Measurements from ENCODE around the gene CYTH3.

The CYTH3 gene

GRCh38 chr7:6279937-6280336 lies 7.5 kb upstream of the CYTH3 start:
- no peak for DNase-seq (ENCODE audit: low spot score)

DNA sequence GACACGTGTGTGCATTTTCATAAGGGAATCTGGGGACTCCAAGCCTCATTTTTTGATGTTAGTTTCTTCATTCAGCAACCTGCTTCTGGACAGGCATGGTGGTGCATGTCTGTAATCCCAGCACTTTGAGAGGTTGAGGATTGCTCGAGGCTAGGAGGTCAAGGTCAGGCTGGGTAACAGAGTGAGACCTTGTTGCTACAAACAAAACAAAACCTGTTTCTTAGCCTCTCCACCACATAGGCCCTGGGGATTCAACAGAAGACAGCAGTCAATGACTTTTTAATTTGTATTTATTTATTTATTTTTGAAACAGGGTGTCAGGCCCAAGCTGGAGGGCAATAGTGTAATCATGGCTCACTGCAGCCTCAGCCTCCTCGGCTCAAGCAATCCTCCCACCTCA lies 6.9 kb upstream of the CYTH3 start:
- DNase-seq (ENCODE audit: low spot score): no peak

DNA sequence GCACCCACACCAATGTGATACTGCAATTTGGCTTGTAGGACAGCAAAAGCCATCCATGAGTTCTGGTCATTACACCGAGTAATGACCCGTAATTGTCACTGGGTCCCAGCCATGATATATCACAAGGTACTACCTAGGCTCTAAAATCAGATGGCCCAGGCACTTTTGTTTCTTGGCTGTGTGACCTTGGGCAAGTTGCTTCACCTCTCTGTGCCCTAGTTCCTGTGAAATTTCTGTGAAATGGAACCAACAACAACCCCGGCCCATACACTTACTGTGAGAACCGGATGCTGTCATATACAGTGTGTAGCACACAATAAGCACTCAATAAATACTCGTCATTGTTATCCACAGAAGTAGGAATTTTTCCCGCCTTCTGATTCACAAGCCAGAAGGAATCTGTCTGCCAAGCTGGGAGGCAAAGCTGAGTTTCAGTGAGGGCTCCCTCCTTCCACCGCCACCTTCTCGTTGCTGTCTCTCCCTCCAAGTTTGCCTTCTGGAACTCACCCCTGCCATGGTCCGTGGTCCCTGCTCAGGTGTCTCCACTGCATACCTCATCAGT lies 6.4 kb upstream of the CYTH3 start:
- no peak for DNase-seq (ENCODE audit: low spot score)

GRCh38 chr7:6277476-6277875 lies 5.1 kb upstream of the CYTH3 start:
- DNase-seq (ENCODE audit: low spot score): no peak

- DNase-seq (ENCODE audit: low spot score): no peak
Measured at GRCh38 chr7:6276911-6277408, 4.5 kb upstream of the CYTH3 start.

GRCh38 chr7:6274743-6275142 lies 2.3 kb upstream of the CYTH3 start:
- no peak for DNase-seq (ENCODE audit: low spot score)

GRCh38 chr7:6273917-6274630 lies 1.6 kb upstream of the CYTH3 start:
- DNase-seq (ENCODE audit: low spot score): no peak

DNA sequence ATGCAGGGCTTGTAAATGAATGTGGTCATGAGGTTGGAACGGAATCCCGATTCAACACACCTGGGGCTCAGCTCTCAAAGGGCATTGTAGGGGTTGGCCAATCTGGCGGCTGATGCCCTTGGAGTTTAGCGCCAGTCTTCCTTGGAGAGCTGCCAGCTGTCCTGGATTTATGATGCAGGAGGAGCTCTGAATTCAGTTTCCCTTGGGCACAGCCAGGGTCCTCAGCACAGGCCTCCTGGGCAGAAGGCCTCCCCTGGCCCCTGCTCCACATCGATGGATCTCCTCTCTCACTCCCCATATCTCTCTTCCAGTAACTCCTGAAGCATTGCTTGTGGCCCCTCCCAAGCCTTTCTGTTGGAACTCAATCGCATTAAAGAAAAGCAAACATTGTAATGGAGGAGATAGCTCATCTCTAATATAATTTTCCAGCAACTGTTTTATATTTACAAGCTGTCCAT lies 985 bp upstream of the CYTH3 start:
- DNase-seq (ENCODE audit: low spot score): no peak

GRCh38 chr7:6271694-6272440 lies 557 bp downstream of the CYTH3 start:
- peak; percentile 45 for DNase-seq (ENCODE audit: low spot score)

- DNase-seq (ENCODE audit: low spot score): peak; percentile 65
Measured at GRCh38 chr7:6271060-6271658, 1.3 kb downstream of the CYTH3 start.

GRCh38 chr7:6269527-6269926 lies 2.9 kb downstream of the CYTH3 start:
- no peak for DNase-seq (ENCODE audit: low spot score)

DNA sequence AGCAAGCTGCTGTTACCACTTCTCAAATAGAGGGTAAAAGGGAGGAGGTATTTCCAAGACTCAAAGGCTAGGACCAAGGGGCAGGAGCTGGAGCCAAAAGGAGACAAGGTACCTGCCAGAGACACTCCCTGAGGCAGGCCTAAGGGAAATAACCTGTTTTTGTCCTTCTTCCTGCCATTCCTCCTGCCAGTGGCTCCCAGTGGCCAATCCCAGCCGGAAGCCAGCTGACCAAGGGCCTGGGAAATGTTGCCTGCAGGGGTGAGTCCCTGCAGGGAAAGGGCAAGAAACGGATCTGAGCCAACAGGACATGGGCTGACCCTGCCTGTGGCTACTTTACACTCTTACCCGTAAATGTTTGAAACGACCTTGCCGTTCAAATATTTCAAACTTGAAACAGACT lies 3.5 kb downstream of the CYTH3 start:
- DNase-seq (ENCODE audit: low spot score): no peak

DNA sequence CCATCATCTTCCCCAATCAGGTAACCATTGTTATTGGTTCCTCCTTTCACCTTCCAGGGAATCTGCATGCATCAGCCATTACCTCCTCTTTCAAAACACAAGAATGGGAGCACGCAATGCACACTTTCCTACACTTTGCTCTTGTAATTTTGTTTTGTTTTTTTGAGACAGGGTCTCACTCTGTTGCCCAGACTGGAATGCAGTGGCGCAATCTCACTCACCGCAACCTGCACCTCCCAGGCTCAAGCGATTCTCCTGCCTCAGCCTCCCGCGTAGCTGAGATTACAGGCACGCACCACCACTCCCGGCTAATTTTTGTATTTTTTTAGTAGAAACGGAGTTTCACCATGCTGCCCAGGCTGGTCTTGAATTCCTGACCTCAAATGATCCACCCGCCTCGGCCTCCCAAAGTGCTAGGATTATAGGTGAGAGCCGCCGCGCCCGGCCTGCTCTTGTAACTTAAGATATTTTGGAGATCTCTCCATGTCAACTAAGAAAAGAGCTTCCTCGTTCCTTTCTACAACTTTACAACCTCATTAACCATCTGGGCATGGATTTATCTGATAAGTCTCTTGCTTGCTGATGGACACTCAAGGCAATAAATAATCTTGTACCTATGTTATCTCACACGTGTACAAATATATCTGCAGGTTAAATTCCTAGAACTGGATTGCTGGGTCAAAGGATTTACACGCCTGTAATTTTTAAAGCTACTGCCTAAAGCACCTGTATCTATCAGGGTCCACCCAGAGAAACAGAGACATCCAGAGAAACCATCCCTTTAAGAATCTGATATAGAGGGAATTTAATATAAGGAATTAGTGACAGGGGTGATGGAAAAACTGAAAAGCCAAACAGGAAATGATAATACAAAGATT lies 4.2 kb downstream of the CYTH3 start:
- DNase-seq (ENCODE audit: low spot score): no peak

- DNase-seq (ENCODE audit: low spot score): no peak
Measured at GRCh38 chr7:6266699-6267098, 5.7 kb downstream of the CYTH3 start.

GRCh38 chr7:6262221-6262620 lies 10.2 kb downstream of the CYTH3 start:
- no peak for DNase-seq (ENCODE audit: low spot score)

- no peak for DNase-seq (ENCODE audit: low spot score)
Measured at GRCh38 chr7:6261699-6262098, 10.7 kb downstream of the CYTH3 start.

DNA sequence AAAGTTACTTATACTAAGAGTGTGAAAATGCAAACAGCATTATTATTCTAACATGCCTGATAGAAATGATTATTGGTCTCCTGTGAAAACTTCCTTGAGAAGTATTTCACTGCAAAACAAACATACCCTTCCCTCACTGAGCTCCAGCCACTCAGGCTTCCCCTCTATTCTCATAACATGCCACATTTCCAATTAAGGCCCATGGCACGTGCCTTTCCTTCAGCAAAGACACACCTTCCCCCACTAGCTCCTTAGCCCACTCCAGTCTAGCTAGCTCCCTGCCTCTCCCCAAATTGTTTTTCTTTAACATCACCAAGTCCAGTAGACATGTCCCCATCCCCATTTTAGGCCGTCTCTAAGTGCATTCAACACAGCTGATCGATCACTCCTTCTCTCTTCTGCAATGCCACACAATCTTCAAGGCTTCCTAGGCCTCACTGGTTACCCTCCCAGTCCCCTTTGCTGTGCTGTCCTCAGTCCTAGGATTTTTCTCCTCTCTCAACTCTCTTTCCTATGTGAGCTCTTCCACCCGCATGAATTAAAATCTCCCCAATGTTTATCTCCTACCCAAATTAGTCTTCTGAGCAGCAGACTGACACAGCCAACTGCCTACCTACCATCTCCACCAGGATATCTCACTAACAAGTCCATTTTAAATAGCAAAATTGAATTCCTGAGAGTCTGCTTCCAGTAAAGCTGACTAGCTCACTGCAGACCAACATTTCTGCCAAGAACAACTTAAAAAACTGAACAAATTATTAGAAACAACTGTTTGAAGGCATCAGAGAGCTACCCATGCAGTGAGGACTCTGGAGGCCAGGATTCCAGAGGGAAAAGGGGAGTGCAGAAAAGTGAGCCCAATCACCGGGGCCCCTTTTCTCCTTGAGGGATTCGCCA lies 11.9 kb downstream of the CYTH3 start:
- DNase-seq (ENCODE audit: low spot score): no peak

DNA sequence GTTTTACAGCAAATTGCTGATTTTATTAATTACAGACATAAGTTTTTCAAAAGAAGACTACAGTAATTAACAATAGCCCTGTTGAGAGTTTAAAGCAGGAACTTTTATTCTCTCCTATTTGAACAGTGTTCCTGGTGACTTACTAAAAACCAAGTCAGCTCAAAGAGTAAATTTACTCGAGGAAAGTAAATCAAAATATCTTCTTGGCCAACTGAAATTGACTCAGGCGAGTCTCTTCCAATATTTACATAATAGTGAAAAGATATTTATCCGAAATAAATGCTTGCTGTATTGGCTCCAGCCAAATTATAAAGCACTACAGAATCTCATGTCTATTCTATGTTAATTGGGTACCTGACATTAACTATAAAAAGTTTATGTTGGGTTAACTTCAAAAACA lies 13.2 kb downstream of the CYTH3 start:
- no peak for DNase-seq (ENCODE audit: low spot score)

DNA sequence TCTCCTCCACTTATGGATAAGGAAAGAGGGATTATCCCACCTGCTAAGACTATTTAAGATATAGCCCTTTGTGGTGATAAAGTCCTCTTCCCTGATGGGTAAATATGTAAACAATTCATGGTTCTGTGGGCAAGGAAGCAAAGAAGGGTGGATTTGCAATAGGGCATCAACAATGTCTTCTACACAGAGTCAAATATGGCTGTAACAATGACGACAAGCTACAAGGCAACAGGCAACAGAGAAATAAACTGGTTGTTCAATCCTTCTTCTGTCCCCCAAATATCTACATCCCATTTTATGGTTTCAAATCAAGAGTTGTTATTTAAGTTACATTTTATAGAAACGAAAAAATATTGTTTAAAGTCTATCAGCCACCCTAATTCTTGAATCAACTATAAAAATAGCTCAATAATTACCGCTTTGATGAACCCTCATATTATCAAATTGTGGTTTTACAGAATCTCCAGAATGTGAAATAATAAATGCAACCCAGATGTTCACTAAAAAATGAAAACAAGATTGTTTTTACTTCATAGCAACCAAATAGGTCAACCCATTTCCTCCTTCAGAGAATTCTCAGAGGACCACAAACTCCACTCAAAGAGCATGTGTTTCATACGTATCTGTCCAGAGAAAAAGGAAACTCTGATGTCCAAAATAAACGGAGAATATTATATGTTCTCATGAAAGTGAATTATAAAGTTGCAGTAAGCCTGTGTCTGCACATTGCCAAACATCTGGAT lies 13.8 kb downstream of the CYTH3 start:
- DNase-seq (ENCODE audit: low spot score): no peak

- no peak for DNase-seq (ENCODE audit: low spot score)
Measured at GRCh38 chr7:6257675-6258074, 14.7 kb downstream of the CYTH3 start.
